Endothelial cell of umbilical vein (primary cell): ENCODE measurements around the gene LYPD4.

Experiments used
- CTCF ChIP-seq, 2 donors: IDR thresholded peaks; 1 replicate in 1 of 2; 2 replicates in 1 of 2; pipeline ENCODE4 v1.5.1; 2011; ENCODE audit warnings: low read length in 2 of 2, mild to moderate bottlenecking in 2 of 2, moderate library complexity in 2 of 2, control low read depth in 1 of 2, inconsistent platforms in 1 of 2, low read depth in 1 of 2; ENCODE audit not compliant: insufficient read depth in 1 of 2; ENCODE audit errors: extremely low read depth in 1 of 2
- FOS ChIP-seq: IDR thresholded peaks from 2 replicates; pipeline ENCODE4 v1.6.1; 2011; ENCODE audit warnings: mild to moderate bottlenecking, low read length, moderate library complexity, borderline replicate concordance; ENCODE audit not compliant: insufficient read depth
- GATA2 ChIP-seq: IDR thresholded peaks from 2 replicates; pipeline ENCODE4 v1.7.0; 2011; ENCODE audit warnings: low read depth, mild to moderate bottlenecking, moderate library complexity, mixed read lengths, low read length; ENCODE audit not compliant: insufficient read length, insufficient read depth
- POLR2A ChIP-seq: IDR thresholded peaks from 2 replicates; pipeline ENCODE4 v1.6.1; 2012; ENCODE audit warnings: low read depth, mild to moderate bottlenecking, control low read depth, low read length

DNA sequence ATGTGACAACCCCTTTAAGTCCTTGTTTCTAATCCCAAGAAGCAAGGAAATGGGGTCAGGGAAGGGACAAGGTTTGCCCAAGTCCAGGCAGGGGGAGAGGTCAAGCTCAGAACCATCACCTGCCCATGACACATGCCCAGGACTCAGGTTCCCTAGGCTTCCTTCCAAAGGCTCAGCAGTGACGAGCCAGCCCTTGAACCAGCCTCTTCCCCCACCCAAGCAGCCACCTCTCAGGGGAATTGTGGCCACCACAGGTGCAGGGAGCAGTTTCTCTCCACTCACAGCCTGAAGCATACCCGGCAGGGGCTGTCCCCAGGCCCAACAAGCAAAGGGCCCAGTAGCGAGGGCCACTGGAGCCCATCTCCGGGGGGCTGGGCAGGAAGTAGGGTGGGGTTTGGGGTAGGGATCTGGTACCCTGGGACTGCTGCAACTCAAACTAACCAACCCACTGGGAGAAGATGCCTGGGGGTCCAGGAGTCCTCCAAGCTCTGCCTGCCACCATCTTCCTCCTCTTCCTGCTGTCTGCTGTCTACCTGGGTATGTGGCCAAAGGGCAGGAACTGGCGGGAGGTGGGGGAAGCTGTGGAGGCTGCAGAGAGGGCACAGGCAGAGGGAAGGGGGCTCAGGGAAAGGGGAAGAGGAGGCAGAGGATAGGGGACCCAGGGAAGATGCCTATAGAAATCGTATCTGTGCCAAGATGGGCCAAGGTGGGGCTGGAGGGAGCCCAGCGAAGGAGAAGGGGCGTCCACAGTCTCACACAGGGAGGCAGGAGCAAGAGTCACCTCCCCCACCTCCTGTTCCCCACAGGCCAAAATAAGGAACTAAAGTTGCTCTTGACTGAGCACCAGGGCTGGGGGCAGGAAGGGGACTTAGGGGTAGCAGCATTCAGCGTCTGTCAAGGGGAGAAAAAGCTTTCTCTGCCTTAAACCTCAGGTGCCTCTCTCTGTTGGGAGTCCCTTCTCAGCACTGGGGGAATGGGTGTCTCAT is 32.7 kb upstream of the LYPD4 start, which contains the start of gene CD79A:
- no peak for TF ChIP-seq FOS
- TF ChIP-seq POLR2A = no peak
- no peak for TF ChIP-seq CTCF (IDR thresholded peaks at IDR 0.05; ENCODE audit: extremely low read depth in 1 of 2, insufficient read depth in 1 of 2, low read depth in 1 of 2, low read length in 2 of 2)
- no peak for TF ChIP-seq GATA2
